HEK293T (cell line): Measurements from ENCODE around the gene PKD1L1.

Source experiments
- ARNT ChIP-seq: fragments of 450-650 bp; IDR thresholded peaks from 2 replicates; pipeline ENCODE4 v1.6.1; 2017; ENCODE audit warnings: mild to moderate bottlenecking
- BHLHE40 ChIP-seq: fragments of 450-650 bp; IDR thresholded peaks from 2 replicates; pipeline ENCODE4 v1.6.1; 2016; ENCODE audit warnings: mild to moderate bottlenecking, moderate library complexity, borderline replicate concordance
- CTBP1 ChIP-seq: fragments of 450-650 bp; IDR thresholded peaks from 2 replicates; pipeline ENCODE4 v1.6.1; 2016; ENCODE audit warnings: borderline replicate concordance
- ELF4 ChIP-seq: fragments of 450-650 bp; IDR thresholded peaks from 2 replicates; pipeline ENCODE4 v1.6.1; 2017; ENCODE audit warnings: antibody characterized with exemption
- FOXA1 ChIP-seq: fragments of 450-650 bp; IDR thresholded peaks from 2 replicates; pipeline ENCODE4 v1.6.1; 2016; ENCODE audit warnings: mild to moderate bottlenecking
- FOXM1 ChIP-seq: fragments of 450-650 bp; IDR thresholded peaks from 2 replicates; pipeline ENCODE4 v1.6.1; 2017; ENCODE audit warnings: mild to moderate bottlenecking, borderline replicate concordance
- HDGF ChIP-seq: fragments of 450-650 bp; IDR thresholded peaks from 2 replicates; pipeline ENCODE4 v1.6.1; 2017; ENCODE audit warnings: antibody characterized with exemption, borderline replicate concordance
- L3MBTL2 ChIP-seq: fragments of 450-650 bp; conservative IDR thresholded peaks from 2 replicates; pipeline ENCODE4 v1.6.1; 2016; ENCODE audit warnings: mild to moderate bottlenecking
- LEF1 ChIP-seq: fragments of 450-650 bp; IDR thresholded peaks from 2 replicates; pipeline ENCODE4 v1.6.1; 2017; ENCODE audit warnings: mild to moderate bottlenecking, borderline replicate concordance
- NFRKB ChIP-seq: fragments of 450-650 bp; IDR thresholded peaks from 2 replicates; pipeline ENCODE4 v1.6.1; 2016; ENCODE audit warnings: mild to moderate bottlenecking, moderate library complexity
- PKNOX1 ChIP-seq: fragments of 450-650 bp; IDR thresholded peaks from 2 replicates; pipeline ENCODE4 v1.6.1; 2016
- SP1 ChIP-seq: fragments of 450-650 bp; IDR thresholded peaks from 2 replicates; pipeline ENCODE4 v1.6.1; 2017
- SUZ12 ChIP-seq: fragments of 450-650 bp; IDR thresholded peaks from 2 replicates; pipeline ENCODE4 v1.6.1; 2016; ENCODE audit warnings: mild to moderate bottlenecking
- TARDBP ChIP-seq: fragments of 450-650 bp; IDR thresholded peaks from 2 replicates; pipeline ENCODE4 v1.6.1; 2016

GRCh38 chr7:47847207-47847606 is 101.1 kb downstream of the PKD1L1 start:
- TF ChIP-seq BHLHE40 = no peak
- no peak for TF ChIP-seq SP1
- no peak for TF ChIP-seq ELF4
- no peak for TF ChIP-seq FOXM1
- no peak for TF ChIP-seq TARDBP
- no peak for TF ChIP-seq NFRKB
- TF ChIP-seq SUZ12 = no peak
- no peak for TF ChIP-seq L3MBTL2
- no peak for TF ChIP-seq HDGF
- TF ChIP-seq ARNT = no peak
- TF ChIP-seq CTBP1 = no peak
- TF ChIP-seq LEF1 = no peak
- TF ChIP-seq FOXA1 = no peak
- no peak for TF ChIP-seq PKNOX1
